HG03095 (cell line): ENCODE measurements around the gene SPX.

Source experiments
- ATAC-seq: cut with Tn5 transposase; IDR thresholded peaks from one replicate; pipeline ENCODE4 v1.9.1; 2021; ENCODE audit warnings: moderate library complexity; ENCODE audit not compliant: unreplicated experiment

SPX gene

GRCh38 chr12:21538061-21538653, 12.1 kb downstream of the SPX start:
- ATAC-seq = no peak

- no peak for ATAC-seq
Measured at GRCh38 chr12:21539797-21540196, 13.7 kb downstream of the SPX start.

- ATAC-seq = no peak
Measured at GRCh38 chr12:21541773-21542172, 15.7 kb downstream of the SPX start.

DNA sequence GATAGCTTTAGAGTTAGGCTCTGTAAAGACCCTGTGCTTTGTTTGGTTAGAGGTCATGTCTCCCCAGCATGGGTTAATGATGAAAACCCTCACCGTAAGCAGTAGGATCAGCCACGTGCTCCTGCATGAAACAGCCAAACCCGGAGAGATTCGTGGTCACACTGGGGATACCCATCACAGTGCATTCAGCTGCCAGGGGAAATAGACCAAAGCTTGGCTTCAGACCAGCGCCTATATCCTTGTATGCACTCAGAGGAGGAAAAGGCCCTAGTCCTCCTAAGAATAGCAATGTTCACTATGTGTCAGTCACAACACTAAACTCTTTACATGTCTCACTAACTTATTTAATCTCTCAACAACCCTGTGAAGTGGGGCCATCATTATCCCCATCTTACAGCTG, 16.3 kb downstream of the SPX start:
- ATAC-seq = no peak

DNA sequence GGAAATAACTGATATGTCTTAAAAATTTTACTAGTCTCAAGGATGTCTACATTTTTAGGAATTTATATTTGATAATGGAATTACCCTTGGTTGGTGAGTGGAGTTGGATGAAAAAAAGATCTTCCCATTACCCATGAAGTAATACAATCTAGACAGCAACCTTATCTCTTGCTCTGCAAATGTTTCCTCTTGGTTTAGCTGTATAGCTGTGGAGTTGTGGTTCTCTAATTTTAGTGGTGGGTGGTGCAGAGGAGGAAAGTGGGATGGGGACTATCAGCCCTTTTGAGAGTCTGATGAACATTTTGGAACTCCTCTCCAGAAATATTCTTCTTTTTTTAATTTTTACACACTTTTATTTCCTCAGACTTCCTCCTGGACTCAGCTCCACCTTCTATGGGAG, 17.1 kb downstream of the SPX start:
- no peak for ATAC-seq

- ATAC-seq = no peak
Measured at GRCh38 chr12:21545557-21545956, 19.5 kb downstream of the SPX start.

- no peak for ATAC-seq
Measured at GRCh38 chr12:21546716-21547115, 20.6 kb downstream of the SPX start.

GRCh38 chr12:21547437-21547836, 21.3 kb downstream of the SPX start:
- no peak for ATAC-seq

GRCh38 chr12:21551841-21552465, 25.9 kb downstream of the SPX start:
- no peak for ATAC-seq

DNA sequence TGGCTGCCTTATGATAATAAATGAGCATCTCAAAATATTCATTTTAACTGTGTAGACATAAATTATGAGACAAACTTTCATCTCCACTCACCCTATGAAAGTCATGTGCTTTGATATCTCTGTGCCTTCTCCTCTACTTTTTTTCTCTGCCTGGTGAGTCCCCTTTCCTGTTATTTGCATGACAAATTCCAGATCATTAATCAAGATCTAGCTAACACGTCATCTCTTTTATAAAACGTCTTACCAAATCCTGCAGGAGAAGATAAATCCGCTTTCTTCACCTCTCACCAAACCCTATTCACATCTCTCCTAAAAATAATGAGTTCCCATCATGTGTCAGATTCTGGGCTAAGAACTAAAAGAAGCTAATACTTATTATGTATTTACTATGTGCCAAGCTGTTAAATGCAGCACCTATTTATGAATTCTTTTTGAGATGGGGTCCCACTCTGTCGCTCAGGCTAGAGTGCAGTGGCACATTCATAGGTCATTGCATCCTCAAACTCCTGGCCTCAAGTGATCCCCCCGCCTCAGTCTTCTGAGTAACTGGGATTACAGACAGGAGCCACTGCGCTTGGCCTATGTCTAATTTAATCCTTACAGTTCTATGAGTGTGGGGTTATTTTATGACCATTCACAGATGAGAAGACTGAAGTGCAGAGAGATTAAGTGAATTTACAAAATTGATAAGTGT, 26.7 kb downstream of the SPX start:
- no peak for ATAC-seq

DNA sequence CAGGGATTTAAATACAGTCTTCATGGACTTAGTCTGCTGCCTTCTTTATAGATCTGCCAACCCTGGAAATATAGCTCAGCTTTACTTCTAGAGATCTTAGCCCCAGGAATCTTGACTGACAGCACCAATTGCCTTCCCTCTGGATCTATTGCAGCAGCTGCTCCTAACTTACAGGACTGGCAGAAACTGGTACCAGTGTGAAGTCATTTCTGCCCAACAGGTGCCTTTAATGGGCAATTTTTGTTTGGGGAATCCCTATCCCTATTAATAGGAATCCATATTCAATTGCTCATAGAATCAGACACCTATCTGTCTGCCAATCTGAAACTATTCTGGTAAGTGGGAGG, 27.2 kb downstream of the SPX start:
- no peak for ATAC-seq

DNA sequence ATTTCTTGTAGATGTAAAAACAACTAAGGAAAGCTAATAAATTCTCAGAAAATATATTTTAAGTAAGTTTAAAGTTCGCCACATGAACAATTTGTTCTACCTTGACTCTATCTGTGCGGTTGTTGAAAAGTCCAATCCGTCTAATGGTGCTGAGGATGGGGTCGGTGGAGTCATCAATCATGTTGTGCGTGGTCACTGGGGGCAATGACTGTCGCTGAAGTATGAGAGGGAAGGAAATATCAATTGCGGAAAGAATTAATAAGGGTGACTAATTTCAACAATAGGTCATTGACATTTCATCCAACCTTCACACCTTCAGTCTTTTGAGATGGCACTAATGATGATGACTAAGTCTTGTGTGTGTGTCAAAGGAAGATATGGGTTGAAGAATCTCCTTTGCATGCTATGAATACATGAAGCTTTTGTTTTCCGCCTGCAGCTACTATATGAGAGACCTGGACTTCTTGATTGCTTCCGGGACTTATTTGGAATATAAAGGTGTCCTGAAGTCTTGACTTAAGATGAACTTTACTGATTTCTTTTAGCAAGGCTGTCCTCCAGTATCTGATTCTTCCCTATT, 32.1 kb downstream of the SPX start:
- ATAC-seq = no peak

- no peak for ATAC-seq
Measured at GRCh38 chr12:21559855-21560569, 33.9 kb downstream of the SPX start.

GRCh38 chr12:21561158-21561557, 35.1 kb downstream of the SPX start:
- ATAC-seq = no peak

GRCh38 chr12:21562859-21563258, 36.8 kb downstream of the SPX start:
- no peak for ATAC-seq

DNA sequence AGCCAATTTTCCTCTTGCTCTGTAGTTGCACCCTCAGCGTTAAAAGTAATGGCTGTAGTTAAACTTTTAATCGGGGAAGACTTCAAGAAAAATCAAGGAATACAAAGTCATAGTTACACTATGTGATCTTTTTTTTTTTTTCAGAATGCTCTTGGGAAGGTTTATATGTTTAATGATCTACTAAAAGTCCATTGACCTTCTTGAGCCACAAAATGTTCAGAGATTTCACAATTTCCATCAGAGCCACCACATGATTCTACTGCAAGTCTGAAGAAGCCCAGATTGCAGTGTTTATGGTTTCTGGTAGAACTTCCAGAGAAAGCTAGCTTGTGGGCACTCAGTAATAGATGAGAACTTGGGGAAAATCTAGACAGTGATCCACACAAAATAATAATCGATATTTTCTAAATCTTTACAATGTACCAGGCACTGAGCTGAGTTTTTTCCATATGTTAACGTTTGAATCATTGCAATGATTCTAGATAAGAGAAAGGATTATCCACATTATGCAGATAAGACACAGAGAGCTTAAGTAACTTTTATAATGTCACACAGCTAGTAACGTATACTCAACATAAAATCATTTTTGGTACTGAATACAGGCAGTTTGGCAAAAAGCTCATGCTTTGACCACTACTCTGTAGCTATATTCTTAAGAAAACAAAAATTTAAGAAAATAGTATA, 40.3 kb downstream of the SPX start:
- ATAC-seq = no peak

DNA sequence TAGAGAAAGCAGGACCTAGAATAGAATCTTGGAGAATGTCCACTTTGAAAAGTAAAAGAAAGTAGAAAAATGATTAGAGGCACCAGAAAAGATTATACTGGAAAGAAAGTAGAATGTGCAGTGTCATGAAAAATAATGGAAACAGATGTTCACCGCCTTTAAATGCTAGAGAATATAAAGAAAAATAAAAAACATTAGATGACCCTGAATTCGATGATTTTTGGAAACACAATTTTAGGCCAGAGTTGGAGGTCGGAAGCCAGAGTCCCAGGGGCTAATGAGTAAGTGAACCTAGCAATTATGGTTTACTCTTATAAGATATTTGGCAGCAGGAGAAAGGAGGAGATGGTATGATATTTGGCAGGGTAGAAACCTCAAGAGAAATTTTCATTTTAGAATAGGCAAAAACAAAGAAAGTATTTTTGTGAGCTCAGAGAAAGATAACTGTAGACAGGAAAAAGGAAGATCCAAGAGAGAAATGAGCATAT, 40.9 kb downstream of the SPX start:
- ATAC-seq = no peak

DNA sequence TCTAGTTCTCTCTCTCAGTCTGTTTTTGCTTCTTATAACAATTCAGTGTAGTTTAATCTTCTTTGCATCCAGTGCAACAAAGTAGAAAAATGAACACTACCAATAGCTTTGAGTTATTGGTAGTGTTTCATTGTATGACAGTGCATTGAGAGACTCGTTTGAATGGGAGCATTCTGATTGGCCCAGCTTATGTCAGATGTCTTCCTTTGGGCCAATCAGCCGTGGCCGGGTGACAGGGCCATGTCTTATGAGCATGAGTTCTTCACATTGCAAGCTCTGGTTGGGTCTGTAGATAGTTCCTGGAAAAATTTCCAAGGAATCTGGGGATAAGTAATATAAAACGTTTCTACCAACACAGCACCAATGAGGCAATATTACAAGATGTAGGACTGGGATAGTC, 42.0 kb downstream of the SPX start:
- ATAC-seq = no peak

DNA sequence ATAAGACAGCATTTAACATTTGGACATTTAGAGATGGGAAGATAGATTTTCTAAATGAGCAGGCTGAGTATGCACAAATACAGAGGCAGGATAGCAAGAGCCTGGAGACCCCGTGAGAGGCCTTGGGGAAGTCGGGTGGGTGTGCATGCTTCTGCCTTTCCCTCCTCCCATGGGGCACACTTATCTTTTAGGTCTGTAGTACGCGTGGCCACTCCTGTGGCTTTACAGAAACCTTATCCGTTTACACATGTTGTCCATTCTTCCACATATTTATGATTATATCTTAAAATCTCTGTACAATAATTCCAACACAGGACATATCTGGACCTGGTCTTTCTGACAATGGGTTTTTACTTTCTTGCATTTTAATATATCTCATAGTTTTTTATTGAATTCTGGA, 45.0 kb downstream of the SPX start:
- no peak for ATAC-seq

- no peak for ATAC-seq
Measured at GRCh38 chr12:21573733-21574358, 47.8 kb downstream of the SPX start.
